CD14-positive monocyte (primary cell): ENCODE measurements around the gene HLA-DQB1. TPM values are rescaled to one million over a fixed set of nuclear protein-coding genes. Genes with fewer than 3 reads are reported as not detected.

Experiments used
- DNase-seq, 3 donors: peaks; one replicate each; pipeline ENCODE4 v3.0.0-alpha.2; 2011 to 2022
- H2AFZ ChIP-seq: 2 replicates; pipeline ENCODE4 v1.6.0; 2012; ENCODE audit warnings: mild to moderate bottlenecking, low read depth, low read length, inconsistent platforms; ENCODE audit not compliant: insufficient read depth, poor library complexity, severe bottlenecking
- H3K27ac ChIP-seq, 2 donors: 1 replicate in 1 of 2; 2 replicates in 1 of 2; pipeline ENCODE4 v1.5.1; 2012 to 2013; ENCODE audit warnings: low read length in 2 of 2, control low read depth in 1 of 2, inconsistent platforms in 1 of 2, low read depth in 1 of 2, mild to moderate bottlenecking in 1 of 2
- H3K27me3 ChIP-seq, 2 donors: one replicate each; pipeline versions ENCODE4 v1.6.0 to v1.6.1; 2011 to 2013; ENCODE audit warnings: low read length in 2 of 2; ENCODE audit not compliant: control insufficient read depth in 2 of 2, insufficient read depth in 2 of 2
- H3K36me3 ChIP-seq, 2 donors: replicated peaks in 1 of 2; 1 replicate in 1 of 2; 2 replicates in 1 of 2; pipeline versions ENCODE4 v1.5.1 to v1.6.1; 2012 to 2013; ENCODE audit warnings: low read length in 2 of 2, control low read depth in 1 of 2, inconsistent platforms in 1 of 2, mild to moderate bottlenecking in 1 of 2; ENCODE audit not compliant: insufficient read depth in 2 of 2, control insufficient read depth in 1 of 2
- H3K4me1 ChIP-seq, 2 donors: 1 replicate in 1 of 2; 2 replicates in 1 of 2; pipeline versions ENCODE4 v1.5.1 to v1.6.1; 2012 to 2013; ENCODE audit warnings: low read length in 2 of 2, control low read depth in 1 of 2, inconsistent platforms in 1 of 2, mild to moderate bottlenecking in 1 of 2, moderate library complexity in 1 of 2; ENCODE audit not compliant: insufficient read depth in 2 of 2, control insufficient read depth in 1 of 2
- H3K4me2 ChIP-seq: replicated peaks from 2 replicates; pipeline ENCODE3; 2012; ENCODE audit warnings: low read length, moderate library complexity, mild to moderate bottlenecking; ENCODE audit not compliant: poor library complexity, severe bottlenecking; ENCODE audit errors: extremely low read depth
- H3K4me3 ChIP-seq, 3 experiments: fragments of 200-600 bp in 1 of 3; sonication (generic) in 1 of 3; replicated peaks in 1 of 3; 1 replicate in 2 of 3; 2 replicates in 1 of 3; pipeline ENCODE4 v1.5.1; 2011 to 2013; ENCODE audit warnings: low read length in 3 of 3, mild to moderate bottlenecking in 3 of 3, control low read depth in 2 of 3, low read depth in 2 of 3, inconsistent platforms in 1 of 3, moderate library complexity in 1 of 3
- H3K79me2 ChIP-seq: 2 replicates; pipeline ENCODE4 v1.6.0; 2012; ENCODE audit warnings: mild to moderate bottlenecking, control low read depth, inconsistent platforms, low read length, moderate library complexity; ENCODE audit not compliant: insufficient read depth
- H3K9ac ChIP-seq: 2 replicates; pipeline ENCODE4 v1.6.0; 2017; ENCODE audit warnings: low read length, mild to moderate bottlenecking; ENCODE audit not compliant: insufficient read depth, poor library complexity, severe bottlenecking
- H3K9me3 ChIP-seq, 2 donors: replicated peaks in 1 of 2; 1 replicate in 1 of 2; 2 replicates in 1 of 2; pipeline versions ENCODE4 v1.5.1 to v1.6.1; 2012 to 2013; ENCODE audit warnings: low read length in 2 of 2, control low read depth in 1 of 2; ENCODE audit not compliant: control insufficient read depth in 1 of 2, insufficient read depth in 1 of 2
- H4K20me1 ChIP-seq: 2 replicates; pipeline ENCODE4 v1.6.0; 2012; ENCODE audit warnings: mild to moderate bottlenecking, low read length, control low read depth, moderate library complexity; ENCODE audit not compliant: insufficient read depth
- H3K27ac Mint-ChIP-seq, 7 donors: one replicate each; pipeline ENCODE4 v1.8.0; 2020; ENCODE audit warnings: mild to moderate bottlenecking in 7 of 7, mixed read lengths in 7 of 7, moderate library complexity in 6 of 7, inconsistent platforms in 2 of 7
- H3K27me3 Mint-ChIP-seq, 3 donors: one replicate each; pipeline ENCODE4 v1.8.0; 2021 to 2022; ENCODE audit warnings: low read depth in 3 of 3, mild to moderate bottlenecking in 3 of 3, mixed read lengths in 3 of 3, moderate library complexity in 3 of 3, inconsistent platforms in 1 of 3
- H3K36me3 Mint-ChIP-seq, 2 donors: one replicate each; pipeline ENCODE4 v1.8.0; 2020; ENCODE audit warnings: mixed read lengths in 2 of 2, inconsistent platforms in 1 of 2, mild to moderate bottlenecking in 1 of 2
- H3K4me1 Mint-ChIP-seq: one replicate; pipeline ENCODE4 v1.8.0; 2020; ENCODE audit warnings: mild to moderate bottlenecking, mixed read lengths
- H3K4me3 Mint-ChIP-seq, 2 donors: one replicate each; pipeline ENCODE4 v1.8.0; 2020; ENCODE audit warnings: mild to moderate bottlenecking in 2 of 2, mixed read lengths in 2 of 2, moderate library complexity in 1 of 2
- H3K9me3 Mint-ChIP-seq, 7 donors: one replicate each; pipeline ENCODE4 v1.8.0; 2020 to 2022; ENCODE audit warnings: mixed read lengths in 7 of 7, mild to moderate bottlenecking in 6 of 7, moderate library complexity in 6 of 7, inconsistent platforms in 2 of 7
- CTCF ChIP-seq: fragments of 200-600 bp; IDR thresholded peaks from one replicate; pipeline ENCODE4 v1.8.0; 2022; ENCODE audit warnings: antibody characterized with exemption, mild to moderate bottlenecking
- WGBS: methylation state at CpG from one replicate; pipeline ENCODE4 v1.1.5; 2013; ENCODE audit warnings: missing lambda C conversion rate; ENCODE audit not compliant: insufficient coverage; 5-methylcytosine and 5-hydroxymethylcytosine counted together
- intact Hi-C, 2 donors: fragments of 100-400 bp; cut with micrococcal nuclease; formaldehyde crosslinking; loops; one replicate each; pipeline versions ENCODE4 v1.15.0 to v1.15.1; 2023
- polyA plus RNA-seq, 3 donors: library from polyadenylated mRNA; depleted of rRNA in 1 of 3; unstranded in 2 of 3; stranded (reverse) in 1 of 3; fragments of 300-500 nt in 2 of 3; fragments of >200 nt in 1 of 3; fragmentation: Illumina TruSeq in 2 of 3; gene quantifications; 1 replicate in 2 of 3; 2 replicates in 1 of 3; pipeline ENCODE4 v1.2.3, GENCODE V29; 2012 to 2021

The HLA-DQB1 gene
- polyA plus RNA-seq, 3 donors: 66.7 to 638 (median 246) TPM

DNA sequence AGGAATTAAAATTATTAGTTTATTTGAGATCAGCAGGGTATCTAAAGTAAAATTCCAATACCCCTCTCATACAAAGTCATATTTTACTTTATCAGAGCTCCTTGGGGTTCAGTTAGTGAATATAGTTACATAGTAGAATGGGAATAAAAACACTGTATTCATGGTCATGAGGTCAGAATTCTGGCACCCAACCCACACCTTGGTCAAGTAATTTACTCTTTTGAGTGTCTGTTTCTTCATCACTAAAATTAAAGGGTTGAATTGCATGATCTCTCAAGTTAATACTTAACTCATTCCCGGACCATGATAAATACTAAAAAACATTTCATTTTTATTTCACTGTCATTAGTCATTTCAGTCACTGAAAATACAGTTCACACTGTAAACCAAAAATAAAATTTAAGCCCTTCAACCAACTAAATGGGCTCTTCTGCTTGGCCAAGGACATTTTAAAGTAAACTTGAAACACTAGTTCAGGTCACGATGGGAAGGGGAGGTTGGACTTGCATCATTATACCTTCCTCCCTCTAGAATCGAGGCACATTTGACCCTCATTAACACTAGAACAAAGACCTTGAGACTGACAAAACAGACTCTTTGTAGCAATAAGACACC, 55.7 kb downstream of the HLA-DQB1 start:
- Histone ChIP-seq H3K4me1 (peaks cover 17 to 20% of the 10 kb centered on the region in 2 donors), H3K4me3 (no peak overlapping the region), H3K4me2 (no peak overlapping the region), H3K27ac (peak overlapping the region in 1 of 2 donors; percentile 98), H4K20me1 (no peaks in the 10 kb centered on the region), H3K36me3 (no peaks in the 10 kb centered on the region), H3K9me3 (no peaks in the 10 kb centered on the region), H3K79me2 (no peaks in the 10 kb centered on the region), H3K27me3 (no peaks in the 10 kb centered on the region), H2AFZ (no peak overlapping the region), H3K9ac (peak overlapping the region; percentile 61)
- peaks cover 24% of the 10 kb centered on the region for H3K4me1 Mint-ChIP-seq
- intact Hi-C loops: no loop called here
- H3K27me3 Mint-ChIP-seq: peaks cover 0 to 1% (median 0%) of the 10 kb centered on the region in 3 donors
- no CpG with 5 or more reads among the region's 3 CpGs for WGBS
- H3K27ac Mint-ChIP-seq: peak overlapping the region in 1 of 7 donors; percentile 50
- no peak for TF ChIP-seq CTCF
- H3K4me3 Mint-ChIP-seq: no peak overlapping the region
- no peaks in the 10 kb centered on the region for H3K9me3 Mint-ChIP-seq
- H3K36me3 Mint-ChIP-seq: peaks cover 0 to 7% of the 10 kb centered on the region in 2 donors
- no peak for DNase-seq

GRCh38 chr6:32609731-32610640, 56.5 kb downstream of the HLA-DQB1 start:
- Histone ChIP-seq H3K79me2 (no peaks in the 10 kb centered on the region), H3K4me2 (peak overlapping the region; percentile 22), H3K9me3 (no peaks in the 10 kb centered on the region), H3K36me3 (no peaks in the 10 kb centered on the region), H3K4me1 (peaks cover 18 to 20% of the 10 kb centered on the region in 2 donors), H3K27ac (peak overlapping the region; percentile 81 to 98), H4K20me1 (no peaks in the 10 kb centered on the region), H2AFZ (no peak overlapping the region), H3K4me3 (peak overlapping the region in 2 of 3 experiments; percentile 36 to 37), H3K9ac (peak overlapping the region; percentile 61), H3K27me3 (no peaks in the 10 kb centered on the region)
- Mint-ChIP-seq H3K27me3 (peaks cover 0 to 3% (median 0%) of the 10 kb centered on the region in 3 donors), H3K27ac (no peak overlapping the region), H3K4me3 (no peak overlapping the region), H3K36me3 (peaks cover 0 to 10% of the 10 kb centered on the region in 2 donors), H3K9me3 (no peaks in the 10 kb centered on the region), H3K4me1 (peaks cover 28% of the 10 kb centered on the region)
- TF ChIP-seq CTCF: no peak
- intact Hi-C loops: no loop called here
- 0% methylated on average over 3 of the region's 8 CpGs for WGBS
- peak; percentile 97 to 99 (median 98) for DNase-seq

Other genes with a start within 250 kb of the HLA-DQB1 start
- 1,000 to 10,000 TPM; 4,194 to 5,181 (median 4,943) TPM for gene HLA-DRA, start 226.8 kb downstream of the HLA-DQB1 start, polyA plus RNA-seq
- 1,000 to 10,000 TPM in 1 of 3 donors, 100 to 1,000 TPM in 2; 168 to 1,407 (median 394) TPM for gene HLA-DRB5, start 136.4 kb downstream of the HLA-DQB1 start, polyA plus RNA-seq
- 1,000 to 10,000 TPM in 2 of 3 donors, 100 to 1,000 TPM in 1; 928 to 2,792 (median 2,645) TPM for gene HLA-DRB1, start 76.8 kb downstream of the HLA-DQB1 start, polyA plus RNA-seq
- 100 to 1,000 TPM in 2 of 3 donors, 10 to 100 TPM in 1; 98.1 to 191 (median 117) TPM for gene HLA-DQA1, start 29.3 kb downstream of the HLA-DQB1 start, polyA plus RNA-seq
- gene HLA-DQA2, start 74.7 kb upstream of the HLA-DQB1 start, polyA plus RNA-seq: 10 to 100 TPM in 2 of 3 donors, under 1 TPM in 1; 0.24 to 53.5 (median 15.5) TPM
- 10 to 100 TPM in 1 of 3 donors, 1 to 10 TPM in 1, not detected in 1; 4.4 to 37.5 TPM for gene HLA-DQB2, start 96.9 kb upstream of the HLA-DQB1 start, polyA plus RNA-seq
- gene HLA-DOB, start 150.3 kb upstream of the HLA-DQB1 start, polyA plus RNA-seq: 1 to 10 TPM in 1 of 3 donors, under 1 TPM in 2; 0.25 to 6.2 (median 0.64) TPM
- gene TAP2, start 172.1 kb upstream of the HLA-DQB1 start, polyA plus RNA-seq: 10 to 100 TPM; 12.6 to 48.7 (median 25.9) TPM
- gene PSMB8, start 177.4 kb upstream of the HLA-DQB1 start, polyA plus RNA-seq: 100 to 1,000 TPM; 164 to 534 (median 487) TPM
- gene TAP1, start 187.0 kb upstream of the HLA-DQB1 start, polyA plus RNA-seq: 100 to 1,000 TPM; 119 to 221 (median 204) TPM
- gene PSMB9, start 187.5 kb upstream of the HLA-DQB1 start, polyA plus RNA-seq: 100 to 1,000 TPM; 204 to 405 (median 350) TPM